SK-N-MC (cell line): Measurements from ENCODE around the gene MEIS2.

Experiments
- EZH2 ChIP-seq: fragments of 200-600 bp; sonication (generic); IDR thresholded peaks from one replicate; pipeline ENCODE4 v1.6.1; 2017; ENCODE audit warnings: antibody characterized with exemption
- POLR2AphosphoS5 ChIP-seq: IDR thresholded peaks from 2 replicates; pipeline ENCODE4 v1.6.1; 2012; ENCODE audit warnings: mild to moderate bottlenecking, low read depth, low read length, borderline replicate concordance

- TF ChIP-seq EZH2 = no peak
- TF ChIP-seq POLR2AphosphoS5 = no peak
Observed at GRCh38 chr15:37046876-37047614, 53.3 kb downstream of the MEIS2 start.
